SJSA1 (cell line): ENCODE data around the gene CDIPT. TPM values are rescaled to one million over a fixed set of nuclear protein-coding genes. Genes with fewer than 3 reads are reported as not detected.

Experiments
- DNase-seq, 2 experiments: peaks; one replicate each; pipeline ENCODE4 v3.0.0-alpha.2; 2015 to 2020; ENCODE audit warnings: low spot score in 2 of 2, low read depth in 1 of 2
- H3K27ac ChIP-seq: fragments of 250-450 bp; sonication (Bioruptor Pico); 2 replicates; pipeline ENCODE4 v1.5.1; 2020; ENCODE audit warnings: mild to moderate bottlenecking, moderate library complexity
- H3K27me3 ChIP-seq: fragments of 250-450 bp; sonication (Bioruptor Pico); replicated peaks from 2 replicates; pipeline ENCODE4 v1.5.1; 2020; ENCODE audit warnings: mild to moderate bottlenecking, moderate library complexity
- H3K36me3 ChIP-seq: fragments of 250-450 bp; sonication (Bioruptor Pico); 2 replicates; pipeline ENCODE4 v1.5.1; 2020; ENCODE audit warnings: mild to moderate bottlenecking
- H3K4me1 ChIP-seq: fragments of 250-450 bp; sonication (Bioruptor Pico); replicated peaks from 2 replicates; pipeline ENCODE4 v1.6.1; 2021; ENCODE audit warnings: mild to moderate bottlenecking
- H3K4me3 ChIP-seq: fragments of 250-450 bp; sonication (Bioruptor Pico); 2 replicates; pipeline ENCODE4 v1.5.1; 2020; ENCODE audit warnings: mild to moderate bottlenecking
- H3K9me3 ChIP-seq: fragments of 250-450 bp; sonication (Bioruptor Pico); replicated peaks from 2 replicates; pipeline ENCODE4 v1.5.1; 2020; ENCODE audit warnings: mild to moderate bottlenecking
- total RNA-seq: library from RNA; depleted of rRNA; stranded (reverse); fragments of >200 nt; shearing (Covaris generic); gene quantifications from 2 replicates; pipeline ENCODE4 v1.2.3, GENCODE V29; 2014

The CDIPT gene
- total RNA-seq, 1 experiment from 2014 or later: 71.6 TPM

DNA sequence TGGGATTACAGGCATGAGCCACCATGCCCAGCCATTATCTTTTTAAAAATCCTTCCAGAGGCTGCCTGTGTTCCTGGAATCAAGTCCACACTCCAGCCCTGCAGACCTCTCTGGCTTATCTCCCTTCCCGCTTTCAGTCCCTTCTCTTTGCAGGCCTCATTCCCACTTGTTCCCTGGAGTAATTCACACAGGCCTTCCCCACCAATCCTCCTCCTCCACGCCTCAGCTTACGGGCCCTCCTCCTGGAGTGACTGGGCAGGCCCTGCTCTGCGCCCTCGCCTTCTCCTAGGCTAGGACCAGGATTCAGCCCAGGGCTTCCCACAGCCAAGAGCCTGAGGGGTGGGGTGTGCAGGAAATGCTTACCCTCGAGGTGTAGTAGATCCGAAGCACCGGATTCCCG is 2.8 kb downstream of the CDIPT start:
- Histone ChIP-seq H3K27me3 (no peaks in the 10 kb centered on the region), H3K27ac (no peak overlapping the region), H3K36me3 (peaks cover 33% of the 10 kb centered on the region), H3K4me1 (peaks cover 9% of the 10 kb centered on the region; the same call in 1 of the 2 replicates), H3K4me3 (no peak overlapping the region), H3K9me3 (no peaks in the 10 kb centered on the region)
- DNase-seq: no peak

DNA sequence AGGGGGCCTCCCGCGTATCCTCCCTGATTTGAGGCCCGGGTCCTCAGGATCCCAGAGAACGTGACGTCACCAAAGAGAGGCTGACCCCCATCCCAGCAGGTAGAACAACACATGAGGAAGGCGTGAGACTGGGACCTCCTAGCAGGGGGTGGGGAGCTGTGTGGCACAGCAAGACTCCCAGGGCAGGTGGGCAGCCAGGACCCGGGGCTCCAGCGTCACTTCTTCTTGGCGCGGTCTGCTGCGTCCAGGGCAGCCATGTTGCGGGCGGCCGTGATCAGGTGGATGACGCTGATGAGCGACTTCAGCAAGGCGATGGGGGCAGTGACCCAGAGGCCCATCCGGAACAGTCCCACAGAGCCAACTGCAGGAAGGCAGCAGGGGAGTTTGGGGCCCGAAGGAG is 4.1 kb downstream of the CDIPT start:
- no peak for DNase-seq

DNA sequence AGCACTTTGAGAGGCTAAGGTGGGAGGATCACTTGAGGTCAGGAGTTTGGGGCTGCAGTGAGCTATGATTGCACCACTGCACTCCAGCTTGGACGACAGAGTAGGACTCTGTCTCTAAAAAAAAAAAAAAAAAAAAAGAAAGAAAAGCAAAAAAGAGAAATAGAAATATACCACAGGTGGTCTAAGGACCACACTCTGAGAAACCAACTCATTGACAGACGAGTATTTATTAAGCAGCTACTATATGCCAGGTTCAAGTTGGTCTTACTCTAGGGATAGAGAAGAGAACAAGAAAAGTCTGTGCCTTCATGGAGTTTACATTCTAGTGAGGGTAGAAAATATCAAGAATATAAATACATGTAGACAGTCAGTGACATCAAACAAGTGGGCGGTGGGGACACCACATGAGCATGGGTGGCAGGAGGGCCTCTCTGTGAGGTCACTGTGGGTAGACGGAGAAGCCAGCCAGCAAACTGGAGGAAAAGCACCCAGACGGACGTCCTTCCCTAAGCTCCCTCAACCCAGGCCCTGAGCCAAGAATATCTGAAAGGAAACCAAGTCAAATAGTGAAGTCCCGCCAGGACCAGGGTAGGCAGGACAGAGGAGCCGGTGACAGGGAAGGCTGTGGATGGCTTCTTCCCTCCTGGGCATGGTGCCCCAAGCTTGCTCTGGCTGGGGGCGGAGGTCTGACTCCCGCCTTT is 4.7 kb downstream of the CDIPT start:
- peaks cover 33% of the 10 kb centered on the region for H3K36me3 ChIP-seq
- H3K4me3 ChIP-seq: no peak overlapping the region
- H3K4me1 ChIP-seq: 0 out of 2 replicates have a peak, but pooled peaks cover 5% of the 10 kb centered on the region
- no peaks in the 10 kb centered on the region for H3K27me3 ChIP-seq
- DNase-seq: no peak
- H3K9me3 ChIP-seq: no peaks in the 10 kb centered on the region
- no peak overlapping the region for H3K27ac ChIP-seq

More for the DNA sequence above, 4.1 kb downstream of the CDIPT start:
- H3K27ac ChIP-seq: no peak overlapping the region
- no peaks in the 10 kb centered on the region for H3K9me3 ChIP-seq
- H3K27me3 ChIP-seq: no peaks in the 10 kb centered on the region
- H3K4me3 ChIP-seq: no peak overlapping the region
- H3K36me3 ChIP-seq: peaks cover 33% of the 10 kb centered on the region
- peaks cover 9% of the 10 kb centered on the region; the same call in 1 of the 2 replicates for H3K4me1 ChIP-seq

DNA sequence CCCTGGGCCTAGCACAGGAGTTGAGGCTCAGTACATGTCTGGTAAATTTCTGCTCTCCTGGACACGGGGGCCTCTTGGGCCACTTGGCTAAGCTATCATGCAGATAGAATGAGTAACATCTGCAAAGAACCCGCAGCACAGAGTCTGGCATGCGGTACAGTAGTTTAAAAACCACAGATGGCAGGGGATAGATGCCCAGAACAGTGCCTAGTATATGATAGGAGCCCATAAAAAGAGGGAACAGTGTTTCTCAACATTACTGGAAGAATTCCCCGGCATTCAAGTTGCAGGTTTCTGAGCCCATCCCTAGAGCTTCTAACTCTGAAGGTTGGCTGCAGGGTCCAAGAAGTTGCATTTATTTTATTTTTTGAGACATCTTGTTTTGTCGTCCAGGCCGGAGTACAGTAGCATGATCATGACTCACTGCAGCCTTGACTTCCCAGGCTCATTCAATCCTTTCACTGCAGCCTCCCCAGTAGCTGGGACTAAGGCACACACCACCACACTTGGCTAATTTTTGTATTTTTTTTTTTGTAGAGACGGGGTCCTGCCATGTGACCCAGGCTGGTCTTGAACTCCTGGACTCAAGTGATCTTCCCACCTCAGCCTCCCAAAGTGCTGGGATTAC is 5.8 kb downstream of the CDIPT start:
- H3K27ac ChIP-seq: no peak overlapping the region
- H3K9me3 ChIP-seq: no peaks in the 10 kb centered on the region
- no peak for DNase-seq
- 0 out of 2 replicates have a peak, but pooled peaks cover 5% of the 10 kb centered on the region for H3K4me1 ChIP-seq
- H3K36me3 ChIP-seq: peaks cover 30% of the 10 kb centered on the region
- H3K27me3 ChIP-seq: no peaks in the 10 kb centered on the region
- no peak overlapping the region for H3K4me3 ChIP-seq

DNA sequence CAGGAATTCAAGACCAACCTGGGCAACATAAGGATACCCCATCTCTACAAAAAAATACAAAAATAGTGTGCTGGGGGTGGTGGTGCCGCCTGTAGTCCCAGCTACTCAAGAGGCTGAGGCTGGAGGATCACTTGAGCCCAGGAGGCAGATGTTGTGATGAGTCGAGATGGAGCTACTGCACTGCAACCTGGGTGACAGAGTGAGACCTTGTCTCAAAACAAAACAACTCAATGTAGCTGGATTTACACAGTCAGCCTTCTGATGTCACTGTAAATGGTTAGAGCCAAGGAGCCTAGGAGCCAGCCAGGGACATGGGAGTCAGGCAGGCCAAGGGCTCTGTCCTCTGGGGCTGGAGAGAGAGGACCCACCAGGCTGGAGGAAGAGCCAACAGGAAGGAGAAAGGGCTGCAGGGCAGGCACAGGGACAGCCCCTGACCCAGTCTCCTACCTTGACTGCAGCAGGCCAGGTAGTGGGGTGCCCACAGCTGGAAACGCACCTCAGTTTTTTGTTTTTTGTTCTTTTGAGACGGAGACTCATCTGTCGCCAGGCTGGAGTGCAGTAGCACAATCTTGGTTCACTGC is 8.4 kb downstream of the CDIPT start:
- no peaks in the 10 kb centered on the region for H3K4me1 ChIP-seq
- no peak for DNase-seq
- no peaks in the 10 kb centered on the region for H3K9me3 ChIP-seq
- no peak overlapping the region for H3K27ac ChIP-seq
- H3K36me3 ChIP-seq: peaks cover 13% of the 10 kb centered on the region
- H3K4me3 ChIP-seq: no peak overlapping the region
- H3K27me3 ChIP-seq: no peaks in the 10 kb centered on the region

DNA sequence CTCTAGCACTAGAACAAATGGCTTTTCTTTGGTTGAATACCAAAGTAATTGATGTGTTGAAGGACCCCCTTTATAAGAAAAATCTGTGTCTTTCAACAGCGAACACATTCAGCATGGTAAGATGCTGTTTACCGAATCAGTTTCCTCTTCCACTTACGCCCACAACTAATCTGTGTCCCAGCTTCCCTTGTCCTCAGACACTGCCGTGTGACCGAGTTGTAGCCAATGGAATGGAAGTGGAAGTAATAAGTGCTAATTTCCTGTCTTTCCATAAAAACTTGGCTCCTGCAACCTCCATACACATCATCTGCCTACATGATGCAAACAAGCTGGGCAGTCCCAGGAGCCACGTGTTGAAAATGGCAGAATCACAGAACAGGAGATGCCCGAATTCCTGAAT is 10.4 kb downstream of the CDIPT start:
- H3K4me3 ChIP-seq: no peak overlapping the region
- peaks cover 9% of the 10 kb centered on the region for H3K36me3 ChIP-seq
- peaks cover 5% of the 10 kb centered on the region; the same call in 1 of the 2 replicates for H3K4me1 ChIP-seq
- DNase-seq: no peak
- no peaks in the 10 kb centered on the region for H3K27me3 ChIP-seq
- H3K9me3 ChIP-seq: no peaks in the 10 kb centered on the region
- H3K27ac ChIP-seq: no peak overlapping the region

DNA sequence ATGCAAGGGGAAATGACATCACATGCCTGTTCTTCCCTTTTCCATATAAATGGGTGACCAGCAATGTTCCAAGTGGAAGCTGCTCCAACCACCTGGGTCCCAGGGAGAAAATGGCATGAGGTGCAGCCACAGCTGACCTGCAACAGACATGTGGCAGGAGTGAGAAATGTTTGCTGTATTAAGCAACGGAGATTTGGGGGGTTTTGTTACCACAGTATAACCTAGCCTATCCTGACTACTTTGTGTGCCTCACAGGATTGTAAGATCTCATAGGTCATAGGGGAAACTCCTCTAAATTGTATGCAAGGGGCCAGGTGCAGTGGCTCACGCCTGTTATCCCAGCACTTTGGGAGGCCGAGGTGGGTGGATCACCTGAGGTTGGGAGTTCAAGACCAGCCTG is 12.0 kb downstream of the CDIPT start:
- H3K36me3 ChIP-seq: peaks cover 26% of the 10 kb centered on the region
- no peak overlapping the region for H3K4me3 ChIP-seq
- H3K4me1 ChIP-seq: peaks cover 5% of the 10 kb centered on the region; the same call in 1 of the 2 replicates
- H3K27me3 ChIP-seq: no peaks in the 10 kb centered on the region
- no peak for DNase-seq
- H3K27ac ChIP-seq: no peak overlapping the region
- no peaks in the 10 kb centered on the region for H3K9me3 ChIP-seq

DNA sequence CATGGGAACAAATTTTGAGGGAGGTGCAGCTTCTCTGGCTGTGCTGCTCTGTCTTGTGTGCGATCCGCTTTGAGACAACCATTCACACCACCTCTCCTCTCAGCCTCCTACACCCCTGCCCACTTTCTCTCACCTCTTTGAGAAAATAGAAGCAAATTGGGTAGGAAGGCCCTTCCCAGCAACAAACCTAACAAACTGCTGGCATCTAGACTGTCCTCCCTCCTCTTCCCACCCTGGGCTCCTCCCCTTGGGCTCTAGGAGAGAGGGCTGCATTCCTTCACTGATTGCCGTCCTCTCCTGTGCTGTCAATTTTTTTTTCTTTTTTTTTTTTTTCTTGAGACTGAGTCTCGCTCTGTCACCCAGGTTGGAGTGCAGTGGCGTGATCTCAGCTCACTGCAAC is 13.5 kb downstream of the CDIPT start:
- no peak overlapping the region for H3K27ac ChIP-seq
- no peaks in the 10 kb centered on the region for H3K9me3 ChIP-seq
- no peak for DNase-seq
- H3K4me3 ChIP-seq: no peak overlapping the region
- H3K4me1 ChIP-seq: peaks cover 5% of the 10 kb centered on the region; the same call in 1 of the 2 replicates
- no peaks in the 10 kb centered on the region for H3K27me3 ChIP-seq
- H3K36me3 ChIP-seq: peaks cover 39% of the 10 kb centered on the region

DNA sequence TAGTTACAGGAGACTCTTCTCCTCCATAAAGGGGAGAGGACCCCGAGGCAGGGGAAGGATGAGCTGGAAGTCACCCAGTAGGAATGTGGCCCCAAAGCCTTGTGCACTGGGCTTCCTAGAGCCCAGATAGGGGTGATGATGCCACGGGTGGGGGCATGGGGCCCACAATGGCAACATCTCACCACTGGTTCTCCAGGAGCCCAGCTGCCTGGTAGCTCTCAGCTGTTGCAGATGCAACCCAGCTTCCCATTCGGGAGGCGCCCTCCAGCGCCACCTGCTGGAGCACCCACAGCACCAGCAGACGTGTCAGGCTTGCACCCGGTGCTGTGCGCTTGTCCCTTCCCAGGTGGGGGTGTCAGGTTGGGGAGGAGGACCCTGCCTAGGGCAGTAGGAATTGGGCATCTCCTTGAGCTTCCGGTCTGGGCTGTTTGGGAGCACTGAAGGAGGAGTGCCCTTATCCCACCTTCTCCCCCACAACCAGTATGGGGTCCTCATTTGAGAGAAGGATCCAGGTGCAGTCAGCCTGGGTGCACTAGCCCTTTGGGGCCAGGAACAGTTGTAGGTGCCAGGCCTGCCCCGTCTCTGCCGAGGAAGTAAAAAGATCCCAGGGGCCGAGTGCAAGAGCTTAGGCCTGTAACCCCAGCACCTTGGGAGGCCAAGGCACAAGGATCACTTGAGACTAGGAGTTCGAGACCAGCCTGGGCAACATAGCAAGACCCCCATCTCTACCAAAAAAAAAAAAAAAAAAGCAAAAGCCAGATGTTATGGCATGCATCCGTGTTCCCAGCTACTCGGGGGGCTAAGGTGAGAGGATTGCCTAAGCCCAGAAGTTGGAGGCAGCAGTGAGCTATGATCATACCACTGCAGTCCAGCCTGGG is 14.4 kb downstream of the CDIPT start:
- peak; percentile 42 to 80 for DNase-seq
- H3K27me3 ChIP-seq: no peaks in the 10 kb centered on the region
- no peaks in the 10 kb centered on the region for H3K9me3 ChIP-seq
- H3K27ac ChIP-seq: no peak overlapping the region
- peaks cover 5% of the 10 kb centered on the region; the same call in 1 of the 2 replicates for H3K4me1 ChIP-seq
- H3K36me3 ChIP-seq: peaks cover 47% of the 10 kb centered on the region
- no peak overlapping the region for H3K4me3 ChIP-seq

DNA sequence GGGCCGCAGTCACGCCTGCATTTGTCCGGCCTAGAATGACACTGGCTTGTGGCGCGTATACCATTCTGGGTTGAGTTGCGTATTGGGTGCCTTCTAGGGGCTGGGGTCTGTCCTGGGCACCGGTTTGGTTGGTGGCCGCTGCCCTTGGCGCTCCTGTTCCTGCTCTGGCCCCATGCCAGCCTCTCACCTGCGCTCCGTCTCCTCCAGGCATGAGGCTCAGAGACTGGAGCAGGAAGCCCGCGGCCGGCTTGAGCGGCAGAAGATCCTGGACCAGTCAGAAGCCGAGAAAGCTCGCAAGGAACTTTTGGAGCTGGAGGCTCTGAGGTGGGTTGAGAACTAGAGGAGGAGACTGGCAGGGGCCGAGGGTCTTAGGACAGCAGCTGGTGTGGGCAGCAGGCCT is 17.4 kb downstream of the CDIPT start:
- Histone ChIP-seq H3K4me3 (no peak overlapping the region), H3K4me1 (peaks cover 5% of the 10 kb centered on the region; the same call in 1 of the 2 replicates), H3K27me3 (no peaks in the 10 kb centered on the region), H3K36me3 (peaks cover 66% of the 10 kb centered on the region), H3K27ac (no peak overlapping the region), H3K9me3 (no peaks in the 10 kb centered on the region)
- no peak for DNase-seq

DNA sequence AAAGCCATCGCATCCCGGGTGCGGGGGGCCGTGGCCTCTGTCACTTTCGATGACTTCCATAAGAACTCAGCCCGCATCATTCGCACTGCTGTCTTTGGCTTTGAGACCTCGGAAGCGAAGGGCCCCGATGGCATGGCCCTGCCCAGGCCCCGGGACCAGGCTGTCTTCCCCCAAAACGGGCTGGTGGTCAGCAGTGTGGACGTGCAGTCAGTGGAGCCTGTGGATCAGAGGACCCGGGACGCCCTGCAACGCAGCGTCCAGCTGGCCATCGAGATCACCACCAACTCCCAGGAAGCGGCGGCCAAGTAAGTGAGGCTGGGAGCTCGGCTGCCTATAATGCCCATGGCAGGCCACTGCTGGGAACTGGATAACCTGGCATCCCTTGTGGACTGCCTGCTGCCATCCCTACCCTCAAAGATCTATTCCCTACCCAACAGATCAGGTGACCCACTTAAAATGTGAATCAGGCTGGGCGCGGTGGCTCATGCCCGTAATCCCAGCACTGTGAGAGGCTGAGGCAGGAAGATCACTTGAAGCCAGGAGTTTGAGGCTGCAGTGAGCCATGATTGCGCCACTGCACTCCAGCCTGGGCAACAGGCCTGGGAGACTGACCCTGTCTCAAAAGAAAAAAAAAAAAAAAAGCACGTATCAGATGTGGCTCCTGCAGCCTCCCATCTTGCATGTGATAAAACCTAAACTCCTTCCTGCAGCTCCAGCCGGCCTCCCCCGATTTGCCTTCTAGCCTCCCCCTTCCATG is 18.3 kb downstream of the CDIPT start:
- H3K4me1 ChIP-seq: peaks cover 5% of the 10 kb centered on the region; the same call in 1 of the 2 replicates
- H3K9me3 ChIP-seq: no peaks in the 10 kb centered on the region
- H3K4me3 ChIP-seq: no peak overlapping the region
- no peak overlapping the region for H3K27ac ChIP-seq
- no peaks in the 10 kb centered on the region for H3K27me3 ChIP-seq
- peaks cover 75% of the 10 kb centered on the region for H3K36me3 ChIP-seq
- DNase-seq: no peak

DNA sequence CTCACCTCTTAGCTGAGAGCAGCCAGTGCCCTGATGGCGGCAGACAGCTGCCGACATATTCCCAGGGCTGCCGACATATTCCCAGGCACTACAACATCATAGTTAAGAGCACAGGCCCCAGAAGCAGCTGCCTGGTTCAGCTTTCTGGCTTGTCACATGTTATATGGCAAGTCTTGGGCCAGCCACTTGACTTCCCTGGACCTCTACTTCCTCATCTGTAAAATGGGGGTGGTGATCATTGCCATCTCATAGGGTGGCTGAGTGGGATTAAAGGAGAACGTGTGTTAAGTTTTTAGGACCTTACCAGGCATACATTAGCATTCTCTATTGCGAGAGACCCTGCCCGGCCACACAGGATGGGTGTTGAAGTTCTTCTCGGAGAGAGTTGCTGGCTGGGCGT is 19.1 kb downstream of the CDIPT start:
- no peaks in the 10 kb centered on the region for H3K9me3 ChIP-seq
- H3K4me3 ChIP-seq: no peak overlapping the region
- H3K27ac ChIP-seq: no peak overlapping the region
- no peak for DNase-seq
- H3K27me3 ChIP-seq: no peaks in the 10 kb centered on the region
- peaks cover 5% of the 10 kb centered on the region; the same call in 1 of the 2 replicates for H3K4me1 ChIP-seq
- H3K36me3 ChIP-seq: peaks cover 80% of the 10 kb centered on the region
